Suppressor macrophage treated with lipopolysaccharide for 4 hours (primary cell): ENCODE measurements around the gene STK32C.

Source experiments
- DNase-seq: peaks from one replicate; pipeline ENCODE4 v3.0.0-alpha.2; 2020

The STK32C gene

DNA sequence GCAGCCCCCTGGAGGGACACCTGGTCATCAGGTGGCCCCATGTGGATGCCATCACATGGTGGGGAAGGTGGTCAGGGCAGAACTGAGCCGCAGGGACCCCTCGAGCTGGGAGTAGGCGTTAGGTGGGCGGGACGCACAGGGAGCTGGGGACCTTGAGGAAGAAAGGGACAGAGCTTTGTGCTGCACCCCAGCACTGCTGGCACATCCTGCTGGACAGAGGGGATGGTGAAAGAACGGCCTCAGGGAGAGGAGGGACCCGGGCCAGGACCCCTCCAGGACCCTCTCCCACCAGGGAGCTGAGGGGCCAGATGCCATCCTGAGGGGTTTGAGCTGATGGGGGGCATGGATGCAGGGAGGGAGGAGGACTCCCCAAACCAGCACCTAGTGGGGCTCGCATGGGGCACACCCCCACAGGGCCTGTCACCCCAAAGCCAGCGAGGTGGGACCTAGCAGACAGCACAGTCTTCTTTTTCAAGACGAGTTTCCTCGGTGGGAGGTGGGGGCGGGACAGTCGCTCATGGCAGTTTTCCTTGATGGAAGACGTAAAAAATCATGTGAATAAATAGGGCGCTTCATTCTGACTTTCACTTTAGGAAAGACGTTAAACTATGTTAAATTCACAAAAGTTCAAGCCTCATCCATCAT, 43.3 kb downstream of the STK32C start:
- no peak for DNase-seq

DNA sequence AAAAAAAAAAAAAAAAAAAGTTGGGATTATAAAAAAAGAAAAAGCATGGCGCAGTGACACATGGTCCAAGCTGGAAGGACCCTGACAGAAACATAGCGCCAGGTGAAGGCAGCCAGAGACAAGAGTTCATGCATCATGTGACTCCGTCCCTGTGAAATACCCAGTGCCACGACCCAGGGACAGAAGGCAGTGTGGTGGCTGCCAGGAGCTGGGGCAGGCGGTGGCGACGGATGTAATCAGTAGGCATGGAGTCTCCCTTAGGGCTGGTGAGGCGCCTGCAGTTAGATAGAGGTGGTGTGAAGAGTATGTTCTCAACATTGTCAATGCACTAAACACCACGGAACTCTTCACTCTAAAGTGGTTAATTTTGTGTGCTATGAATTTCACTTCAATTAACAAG, 43.9 kb downstream of the STK32C start:
- DNase-seq: no peak

DNA sequence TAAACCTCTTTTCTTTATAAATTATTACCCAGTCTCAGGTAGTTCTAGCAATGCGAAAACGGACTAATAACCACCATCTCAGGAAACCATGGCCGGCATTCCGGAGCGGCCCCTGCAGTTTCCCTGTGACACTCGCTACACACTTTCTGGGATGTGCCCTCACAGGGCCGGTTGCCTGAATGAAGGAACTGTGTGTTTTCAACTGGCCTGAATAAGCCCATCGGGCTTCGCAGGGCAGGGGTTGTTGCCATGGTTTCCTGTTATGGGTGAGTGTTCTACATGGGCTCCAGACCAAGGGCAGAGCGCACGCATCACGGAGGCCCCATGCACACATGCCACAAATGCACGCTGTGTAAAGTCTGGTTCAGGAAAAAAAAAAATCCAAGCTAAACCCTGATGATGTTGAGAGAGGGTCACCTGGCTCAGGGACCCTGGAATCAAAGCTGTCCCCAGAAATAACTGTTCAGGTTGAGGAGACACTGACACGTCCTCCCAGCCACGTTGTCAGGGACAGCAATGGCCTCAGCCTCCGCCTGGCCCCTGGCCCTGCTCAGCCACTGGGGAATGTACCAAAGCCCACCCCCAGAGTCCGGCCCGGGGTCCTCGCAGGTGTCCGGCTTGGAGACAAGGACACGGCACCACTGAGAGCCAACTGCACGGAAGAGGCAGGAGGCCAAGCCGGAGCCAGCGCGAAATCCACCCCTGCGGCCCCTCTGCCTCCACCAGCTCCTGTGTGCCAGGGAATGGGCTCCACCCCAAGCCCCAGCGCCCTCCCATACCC, 47.9 kb downstream of the STK32C start:
- no peak for DNase-seq

- no peak for DNase-seq
Observed at GRCh38 chr10:132258423-132258822, 49.3 kb downstream of the STK32C start.

DNA sequence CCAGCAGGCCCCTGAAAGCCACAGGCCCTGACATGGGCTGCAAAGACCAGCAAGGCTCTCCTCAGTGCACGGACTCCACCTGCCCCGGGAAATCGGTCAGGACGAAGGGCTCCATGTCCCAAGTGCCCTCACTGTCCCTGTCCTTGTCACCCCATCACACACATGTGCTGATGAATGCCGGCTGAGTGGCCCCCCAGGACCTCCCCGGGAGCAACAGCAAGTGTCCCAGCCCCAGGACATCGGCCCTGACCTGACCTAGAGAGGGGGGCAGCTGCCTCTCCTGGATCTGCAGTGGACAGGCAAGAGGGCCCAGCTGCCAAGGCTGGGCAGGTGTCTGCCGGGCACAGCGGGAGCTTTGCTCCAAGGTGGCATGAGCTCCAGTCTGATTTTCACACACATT, 49.8 kb downstream of the STK32C start:
- DNase-seq: no peak

DNA sequence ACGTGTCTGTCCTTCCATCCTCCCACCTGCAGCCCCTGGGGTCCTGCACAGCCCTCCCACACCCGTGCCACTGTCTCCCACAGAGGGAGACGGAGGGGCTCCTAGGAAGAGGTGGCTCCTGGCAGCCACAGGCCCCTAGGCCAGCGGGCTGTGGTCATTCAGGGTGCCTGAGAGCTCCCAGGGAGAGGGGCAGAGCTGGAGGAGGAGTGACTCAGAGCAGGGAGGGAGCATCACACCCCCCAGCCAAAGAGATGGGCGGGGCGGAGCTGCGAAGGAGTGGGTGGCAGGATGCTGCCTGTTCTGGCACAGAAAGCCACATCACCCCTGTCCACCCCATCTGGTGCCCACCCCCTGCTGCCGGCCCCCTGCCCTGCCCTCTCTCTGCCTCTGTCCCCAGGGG, 50.5 kb downstream of the STK32C start:
- peak; percentile 40 for DNase-seq

GRCh38 chr10:132256866-132257265, 50.9 kb downstream of the STK32C start:
- DNase-seq: no peak

DNA sequence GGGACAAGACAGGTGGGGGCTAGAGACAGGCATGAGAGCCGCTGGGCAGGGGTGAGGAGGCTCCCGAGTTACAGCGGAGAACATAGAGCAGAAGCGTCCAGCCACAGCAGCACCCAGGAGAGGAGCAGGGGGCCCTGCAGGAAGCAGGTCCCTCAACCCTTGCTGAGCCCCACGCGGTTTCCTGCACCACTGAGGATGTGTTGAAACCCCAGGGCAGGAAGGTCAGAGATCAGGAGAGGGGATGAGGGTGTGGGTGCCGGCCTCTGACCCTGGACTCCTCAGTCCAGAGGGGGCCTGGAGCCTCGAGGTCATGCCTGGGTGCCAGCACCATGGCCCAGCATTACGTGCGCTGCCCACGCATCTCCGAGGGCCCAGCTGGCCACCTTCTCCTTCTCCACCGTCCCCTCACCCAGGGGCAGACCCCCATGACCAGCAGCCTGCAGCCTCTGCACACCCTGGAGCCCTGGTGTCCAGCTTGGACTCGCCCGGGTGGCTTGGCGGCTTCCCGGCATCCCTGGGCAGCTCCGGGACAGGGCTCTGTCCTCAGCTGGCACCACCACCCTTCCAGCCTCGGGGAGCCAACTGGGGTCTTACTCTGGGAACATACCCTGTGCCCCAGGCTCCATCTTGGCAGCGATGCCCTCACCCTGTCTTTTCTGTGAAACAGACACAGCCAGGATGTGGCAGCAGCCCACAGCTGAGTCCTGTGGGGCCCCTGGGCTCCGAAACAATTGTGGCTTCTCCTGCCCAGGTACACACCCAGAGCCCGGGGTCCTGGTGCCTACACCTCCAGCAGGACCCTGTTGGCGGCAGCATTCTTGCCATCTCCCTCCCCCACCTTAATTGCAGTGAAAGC, 52.0 kb downstream of the STK32C start:
- no peak for DNase-seq

DNA sequence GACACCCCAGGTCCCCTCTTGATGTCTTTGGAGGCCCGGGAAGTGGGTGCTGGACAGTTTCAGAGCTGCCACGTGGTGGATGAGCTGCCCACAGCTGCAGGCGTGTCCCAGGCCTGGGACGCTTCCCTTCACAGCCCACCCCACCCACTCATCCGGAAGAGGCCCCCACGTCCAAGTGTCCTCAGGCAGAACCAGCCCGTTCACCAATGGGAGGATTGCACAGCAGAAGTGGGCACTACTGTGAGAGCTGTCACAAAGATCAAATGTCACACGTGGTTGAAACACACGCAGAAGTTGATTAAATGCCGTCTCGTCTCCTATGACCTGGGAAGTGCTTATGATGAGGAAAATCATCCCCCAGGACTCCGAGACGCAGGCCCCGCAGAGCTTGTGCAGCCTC, 52.9 kb downstream of the STK32C start:
- no peak for DNase-seq

DNA sequence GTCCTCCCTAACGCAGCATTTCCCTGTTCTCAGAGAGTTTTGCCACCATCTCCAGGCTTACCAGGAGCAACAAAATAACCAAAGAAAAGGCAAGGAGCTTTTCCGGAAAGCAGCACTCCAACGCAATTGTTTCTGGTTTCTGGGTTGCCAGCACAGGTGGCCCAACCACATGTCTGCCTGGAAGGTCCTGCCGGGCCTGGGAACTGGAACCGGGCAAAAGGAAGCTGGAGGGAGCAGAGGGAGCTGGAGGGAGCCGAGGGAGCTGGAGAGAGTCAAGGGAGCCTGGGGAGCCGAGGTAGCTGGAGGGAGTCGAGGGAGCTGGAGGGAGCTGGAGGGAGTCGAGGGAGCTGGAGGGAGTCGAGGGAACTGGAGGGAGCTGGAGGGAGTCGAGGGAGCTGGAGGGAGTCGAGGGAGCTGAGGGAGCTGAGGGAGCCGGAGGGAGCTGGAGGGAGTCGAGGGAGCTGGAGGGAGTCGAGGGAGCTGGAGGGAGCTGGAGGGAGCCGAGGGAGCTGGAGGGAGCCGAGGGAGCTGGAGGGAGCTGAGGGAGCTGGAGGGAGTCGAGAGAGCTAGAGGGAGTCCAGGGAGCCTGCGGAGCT, 54.6 kb downstream of the STK32C start:
- no peak for DNase-seq

DNA sequence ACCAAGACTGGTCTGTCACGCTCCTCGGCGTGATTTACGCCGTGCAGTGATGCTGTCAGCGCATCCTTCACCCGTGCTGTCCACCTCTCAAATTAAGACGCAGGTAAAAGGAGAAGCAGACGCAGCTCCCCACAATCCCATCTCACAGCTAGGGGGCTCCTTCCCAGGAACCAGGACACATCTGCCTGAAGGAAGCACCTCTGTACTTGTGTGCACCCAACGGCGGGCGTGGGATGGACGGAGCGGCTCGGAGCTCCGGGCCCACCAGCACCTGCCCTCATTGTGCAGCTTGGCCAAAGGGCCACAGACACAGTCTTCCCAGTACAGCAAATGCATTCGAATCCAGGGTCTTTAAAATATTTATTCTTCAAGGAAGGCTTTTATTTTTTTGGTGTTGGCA, 55.3 kb downstream of the STK32C start:
- no peak for DNase-seq

DNA sequence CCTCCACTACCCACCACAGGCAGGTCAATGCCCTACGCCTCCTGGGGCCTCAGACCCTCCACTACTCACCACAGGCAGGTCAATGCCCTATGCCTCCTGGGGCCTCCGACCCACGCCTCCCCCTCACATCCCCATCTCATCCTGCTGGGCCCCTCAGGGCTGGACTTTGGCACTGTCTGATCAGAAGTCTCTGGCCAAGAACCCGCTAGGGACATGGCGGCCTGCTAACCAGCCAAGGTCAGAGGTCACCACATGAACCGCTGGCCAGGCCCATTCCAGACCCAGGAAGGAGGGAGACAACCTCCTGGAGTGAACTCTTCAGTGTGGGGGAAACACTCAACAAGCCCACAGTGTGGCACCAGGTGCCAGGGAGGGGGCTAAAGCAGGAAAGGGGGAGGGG, 55.8 kb downstream of the STK32C start:
- DNase-seq: no peak

- no peak for DNase-seq
Observed at GRCh38 chr10:132250481-132251475, 57.0 kb downstream of the STK32C start.

DNA sequence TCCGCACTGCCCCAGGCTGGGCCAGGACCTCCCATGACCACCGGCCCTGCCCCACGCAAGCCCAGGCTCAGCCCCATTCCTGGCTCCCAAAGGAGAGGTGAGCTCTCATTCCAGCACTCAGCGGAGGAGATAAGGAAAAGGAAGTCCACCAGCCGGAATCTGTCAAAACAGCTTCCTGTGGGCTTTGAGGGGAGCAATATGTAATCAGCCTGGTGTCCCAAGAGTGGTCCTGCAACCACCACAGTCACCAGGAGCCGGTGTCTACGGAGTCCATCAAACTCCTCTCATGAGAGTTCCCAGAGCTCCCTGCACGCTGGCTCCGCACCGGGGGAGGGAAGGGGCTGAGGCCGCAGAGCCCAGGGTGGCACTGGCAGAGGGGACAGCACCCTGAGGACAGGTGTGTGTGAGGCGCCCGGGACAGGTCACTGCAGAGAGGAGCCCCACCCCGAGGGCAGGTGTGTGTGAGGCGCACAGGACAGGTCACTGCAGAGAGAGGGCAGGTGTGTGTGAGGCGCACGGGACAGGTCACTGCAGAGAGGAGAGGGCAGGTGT, 57.9 kb downstream of the STK32C start:
- no peak for DNase-seq

- no peak for DNase-seq
Observed at GRCh38 chr10:132249226-132249724, 58.5 kb downstream of the STK32C start.

GRCh38 chr10:132248455-132249225, 59.1 kb downstream of the STK32C start:
- peak; percentile 20 for DNase-seq

- no peak for DNase-seq
Observed at GRCh38 chr10:132247943-132248342, 59.8 kb downstream of the STK32C start.

DNA sequence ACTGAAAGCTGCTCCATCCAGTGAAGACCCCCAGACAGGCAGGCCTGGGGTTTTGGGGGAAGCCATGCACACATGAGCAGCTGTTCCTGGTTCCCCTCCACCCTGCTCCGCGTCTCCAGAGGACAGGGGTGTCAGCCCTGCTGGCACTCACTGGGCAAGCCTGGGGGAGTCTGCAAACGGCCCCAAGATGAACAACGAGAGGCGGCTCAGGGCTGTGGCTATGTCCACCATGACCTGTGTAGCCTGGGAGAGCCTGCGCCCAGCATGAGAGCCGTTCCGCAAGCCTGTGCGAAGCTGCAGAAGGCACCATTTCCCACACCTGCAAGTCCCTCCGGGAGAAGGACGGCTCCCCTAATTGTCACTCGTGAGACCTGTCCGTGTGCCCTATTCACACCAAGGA, 61.5 kb downstream of the STK32C start:
- DNase-seq: no peak

DNA sequence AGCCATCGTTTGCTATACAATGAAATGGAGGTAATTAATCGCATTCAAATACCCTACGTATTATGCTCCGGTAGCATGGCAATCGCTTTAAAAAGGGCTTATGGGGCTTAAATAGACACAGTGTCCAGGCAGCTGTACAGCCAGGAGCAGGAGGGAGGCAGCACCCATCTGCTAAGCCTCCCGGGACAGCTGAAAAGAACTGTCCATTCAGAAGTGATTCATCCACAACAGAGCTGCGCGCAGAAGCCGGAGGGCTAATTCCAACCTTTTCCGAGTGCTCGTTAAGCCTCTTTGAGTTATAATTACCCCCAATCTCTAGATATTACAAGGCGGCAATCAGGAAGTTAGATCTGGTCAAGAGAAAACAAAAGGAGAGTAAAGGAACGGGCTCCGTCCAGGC, 62.7 kb downstream of the STK32C start:
- no peak for DNase-seq

DNA sequence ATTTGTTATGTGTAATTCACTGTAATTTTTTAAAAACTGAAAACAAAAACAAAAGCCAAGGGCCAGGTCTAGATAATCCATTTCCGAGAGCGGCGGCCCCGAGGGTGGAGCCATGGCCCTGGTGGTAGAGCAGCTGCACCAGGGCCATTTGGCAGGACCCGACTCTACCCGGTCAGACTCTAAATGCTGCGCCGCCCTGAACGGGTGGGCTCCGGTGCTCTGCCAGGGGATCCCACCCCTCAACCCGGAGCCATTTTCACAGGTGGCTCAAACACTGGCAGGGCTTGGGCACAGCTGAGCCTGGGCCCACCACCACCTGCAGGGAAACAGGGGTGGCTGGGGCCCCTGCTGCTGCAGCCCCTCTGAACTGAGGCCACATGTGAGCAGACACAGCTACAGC, 64.1 kb downstream of the STK32C start:
- no peak for DNase-seq

- DNase-seq: no peak
Observed at GRCh38 chr10:132243141-132243540, 64.6 kb downstream of the STK32C start.
